CD4-positive, alpha-beta T cell treated with Interleukin-4 for 1 hour (primary cell): ENCODE measurements around the gene CNST.
"Not testable (repeated sequence)": the region's sequence is repeated elsewhere in the genome, so short reads cannot be mapped to it uniquely, and the experiment has no call there.

Experiments used
- DNase-seq, 2 donors: peaks; one replicate each; pipeline ENCODE4 v3.0.0-alpha.2; 2020 to 2022

CNST gene

GRCh38 chr1:246711548-246712003 lies 145.3 kb downstream of the CNST start:
- DNase-seq: no peak

- not testable (repeated sequence) for DNase-seq
These were observed 146.2 kb downstream of the CNST start for GRCh38 chr1:246712428-246712827.
